Sigmoid colon (tissue), 4 donors: ENCODE data around the gene GOLGA6C.

Experiments
- POLR2A ChIP-seq, 2 donors: fragments of 450-650 bp; IDR thresholded peaks; one replicate each; pipeline ENCODE4 v1.6.1; 2016; ENCODE audit warnings: antibody characterized with exemption in 2 of 2, mild to moderate bottlenecking in 2 of 2, moderate library complexity in 2 of 2
- POLR2AphosphoS5 ChIP-seq, 4 donors: sonication (generic); formaldehyde crosslinking; IDR thresholded peaks; one replicate each; pipeline ENCODE4 v1.6.1; 2017; ENCODE audit warnings: antibody characterized with exemption in 4 of 4
- TF ChIP-seq, protein P1 (sequence below), 4 experiments: fragments of 450-650 bp in 3 of 4; fragments of 200-600 bp in 1 of 4; IDR thresholded peaks; one replicate each; pipeline ENCODE4 v1.5.1; 2016 to 2019; ENCODE audit warnings: antibody characterized with exemption in 4 of 4, mild to moderate bottlenecking in 3 of 4, moderate library complexity in 2 of 4

GRCh38 chr15:75235760-75236729 lies 22.1 kb upstream of the GOLGA6C start:
- TF ChIP-seq POLR2AphosphoS5 (IDR thresholded peaks at IDR 0.05) (no peak), POLR2A (IDR thresholded peaks at IDR 0.05) (no peak)
- TF ChIP-seq, protein P1, sequence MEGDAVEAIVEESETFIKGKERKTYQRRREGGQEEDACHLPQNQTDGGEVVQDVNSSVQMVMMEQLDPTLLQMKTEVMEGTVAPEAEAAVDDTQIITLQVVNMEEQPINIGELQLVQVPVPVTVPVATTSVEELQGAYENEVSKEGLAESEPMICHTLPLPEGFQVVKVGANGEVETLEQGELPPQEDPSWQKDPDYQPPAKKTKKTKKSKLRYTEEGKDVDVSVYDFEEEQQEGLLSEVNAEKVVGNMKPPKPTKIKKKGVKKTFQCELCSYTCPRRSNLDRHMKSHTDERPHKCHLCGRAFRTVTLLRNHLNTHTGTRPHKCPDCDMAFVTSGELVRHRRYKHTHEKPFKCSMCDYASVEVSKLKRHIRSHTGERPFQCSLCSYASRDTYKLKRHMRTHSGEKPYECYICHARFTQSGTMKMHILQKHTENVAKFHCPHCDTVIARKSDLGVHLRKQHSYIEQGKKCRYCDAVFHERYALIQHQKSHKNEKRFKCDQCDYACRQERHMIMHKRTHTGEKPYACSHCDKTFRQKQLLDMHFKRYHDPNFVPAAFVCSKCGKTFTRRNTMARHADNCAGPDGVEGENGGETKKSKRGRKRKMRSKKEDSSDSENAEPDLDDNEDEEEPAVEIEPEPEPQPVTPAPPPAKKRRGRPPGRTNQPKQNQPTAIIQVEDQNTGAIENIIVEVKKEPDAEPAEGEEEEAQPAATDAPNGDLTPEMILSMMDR (IDR thresholded peaks at IDR 0.05): no peak
